ENCODE measurements around the gene OSBPL1A. TPM values are rescaled to one million over a fixed set of nuclear protein-coding genes. Genes with fewer than 3 reads are reported as not detected.

Gene OSBPL1A
- total and polyA plus RNA-seq, 12 donors = 18.7 to 116 (median 60.0) TPM

- Histone ChIP-seq H3K27me3 (no peaks in the 10 kb centered on the region), H3K9me3 (replicated peaks in 1 of 3) (no peaks in the 10 kb centered on the region), H3K4me1 (replicated peaks in 1 of 2) (peaks cover 0 to 14% of the 10 kb centered on the region in 2 donors), H3K4me3 (no peak overlapping the region), H3K36me3 (replicated peaks in 1 of 2) (no peaks in the 10 kb centered on the region), H3K27ac (no peak overlapping the region)
- intact Hi-C loops (cut with DNase I) = loop anchor here in 1 of 2 donors (10.0 kb wide), 1 partner anchor 65 kb away; no protein-coding TSS in a partner anchor
- TF ChIP-seq CTCF (IDR thresholded peaks at IDR 0.05) (no peak), POLR2A (IDR thresholded peaks at IDR 0.05) (no peak)
- 94 to 97% (median 95%) methylated on average over 2 to 6 of the region's 6 CpGs for WGBS, 4 donors
- no peak for DNase-seq
Measured at GRCh38 chr18:24249716-24250115, 147.9 kb downstream of the OSBPL1A start.

- Histone ChIP-seq H3K27ac (no peak overlapping the region), H3K9me3 (replicated peaks in 1 of 3) (no peaks in the 10 kb centered on the region), H3K27me3 (no peaks in the 10 kb centered on the region), H3K4me3 (no peak overlapping the region), H3K36me3 (replicated peaks in 1 of 2) (no peaks in the 10 kb centered on the region), H3K4me1 (replicated peaks in 1 of 2) (peaks cover 0 to 9% of the 10 kb centered on the region in 2 donors)
- WGBS, 4 donors = 30 to 35% (median 33%) methylated on average over 2 of the region's 2 CpGs
- DNase-seq = no peak
- intact Hi-C loops (cut with DNase I) = loop anchor here in 1 of 2 donors (10.0 kb wide), 1 partner anchor 64 kb away; no protein-coding TSS in a partner anchor
- no peak for TF ChIP-seq POLR2A (IDR thresholded peaks at IDR 0.05)
- no peak for TF ChIP-seq CTCF (IDR thresholded peaks at IDR 0.05)
Measured at GRCh38 chr18:24248359-24248758, 149.3 kb downstream of the OSBPL1A start.

GRCh38 chr18:24246143-24246542 is 151.5 kb downstream of the OSBPL1A start:
- H3K27me3 ChIP-seq = no peaks in the 10 kb centered on the region
- H3K4me1 ChIP-seq (replicated peaks in 1 of 2) = peaks cover 0 to 9% of the 10 kb centered on the region in 2 donors
- no peak overlapping the region for H3K4me3 ChIP-seq
- no peak overlapping the region for H3K27ac ChIP-seq
- 94 to 98% (median 96%) methylated on average over 3 of the region's 3 CpGs for whole genome bisulfite sequencing, 4 donors
- intact Hi-C loops (cut with DNase I) = loop anchor here in 1 of 2 donors (10.0 kb wide), 1 partner anchor 61 kb away; no protein-coding TSS in a partner anchor
- H3K9me3 ChIP-seq (replicated peaks in 1 of 3) = no peaks in the 10 kb centered on the region
- TF ChIP-seq CTCF (IDR thresholded peaks at IDR 0.05) (no peak), POLR2A (IDR thresholded peaks at IDR 0.05) (no peak)
- H3K36me3 ChIP-seq (replicated peaks in 1 of 2) = no peaks in the 10 kb centered on the region
- no peak for DNase-seq

- Histone ChIP-seq H3K27ac (no peak overlapping the region), H3K4me3 (no peak overlapping the region), H3K27me3 (no peaks in the 10 kb centered on the region), H3K9me3 (replicated peaks in 1 of 3) (no peaks in the 10 kb centered on the region), H3K36me3 (replicated peaks in 1 of 2) (no peaks in the 10 kb centered on the region), H3K4me1 (replicated peaks in 1 of 2) (peaks cover 0 to 9% of the 10 kb centered on the region in 2 donors)
- 92 to 98% (median 96%) methylated on average over 5 of the region's 5 CpGs for WGBS, 4 donors
- DNase-seq = no peak
- intact Hi-C loops (cut with DNase I) = loop anchor here in 1 of 2 donors (10.0 kb wide), 1 partner anchor 60 kb away; no protein-coding TSS in a partner anchor
- TF ChIP-seq CTCF (IDR thresholded peaks at IDR 0.05) (no peak), POLR2A (IDR thresholded peaks at IDR 0.05) (no peak)
Measured at GRCh38 chr18:24244698-24245097, 152.9 kb downstream of the OSBPL1A start.
